OCI-LY1 (cell line): ENCODE results near the gene RHAG.

ENCODE experiments used
- H2AFZ ChIP-seq: fragments of 200-600 bp; sonication (generic), shearing (Covaris generic); 2 replicates; pipeline ENCODE4 v1.6.0; 2014; ENCODE audit warnings: antibody characterized with exemption, mild to moderate bottlenecking, low read length
- H3F3A ChIP-seq: fragments of 200-600 bp; sonication (generic), shearing (Covaris generic); 2 replicates; pipeline ENCODE4 v1.6.0; 2014; ENCODE audit warnings: mild to moderate bottlenecking, antibody characterized with exemption, low read length, moderate library complexity; ENCODE audit not compliant: insufficient read depth
- H3K27ac ChIP-seq: fragments of 200-600 bp; sonication (generic); 2 replicates; pipeline ENCODE4 v1.5.1; 2014; ENCODE audit warnings: low read length, mixed run types, mild to moderate bottlenecking, low read depth; ENCODE audit not compliant: poor library complexity, severe bottlenecking
- H3K27me3 ChIP-seq: fragments of 200-600 bp; sonication (generic); 2 replicates; pipeline ENCODE4 v1.6.0; 2014; ENCODE audit warnings: antibody characterized with exemption, mild to moderate bottlenecking, low read length, moderate library complexity; ENCODE audit not compliant: insufficient read depth
- H3K36me3 ChIP-seq: fragments of 200-600 bp; sonication (generic); 2 replicates; pipeline ENCODE4 v1.6.1; 2014; ENCODE audit warnings: mild to moderate bottlenecking, antibody characterized with exemption, low read length, moderate library complexity, mixed read lengths; ENCODE audit not compliant: insufficient read depth
- H3K4me1 ChIP-seq: fragments of 200-600 bp; sonication (generic); 2 replicates; pipeline ENCODE4 v1.5.1; 2014; ENCODE audit warnings: mild to moderate bottlenecking, low read length, moderate library complexity; ENCODE audit not compliant: insufficient read depth, severe bottlenecking
- H3K4me2 ChIP-seq: fragments of 200-600 bp; sonication (generic), shearing (Covaris generic); 2 replicates; pipeline ENCODE4 v1.6.1; 2014; ENCODE audit warnings: low read length
- H3K4me3 ChIP-seq: fragments of 200-600 bp; sonication (generic); 2 replicates; pipeline ENCODE4 v1.5.1; 2014; ENCODE audit warnings: low read length, low read depth, mild to moderate bottlenecking, mixed read lengths; ENCODE audit not compliant: poor library complexity, severe bottlenecking
- H3K79me2 ChIP-seq: fragments of 200-600 bp; shearing (Covaris generic); 2 replicates; pipeline ENCODE4 v1.6.1; 2016; ENCODE audit warnings: mixed run types, low read length, mixed read lengths; ENCODE audit not compliant: insufficient read depth
- H3K9ac ChIP-seq: fragments of 200-600 bp; sonication (generic), shearing (Covaris generic); 2 replicates; pipeline ENCODE4 v1.6.1; 2014; ENCODE audit warnings: mild to moderate bottlenecking, low read length, mixed read lengths
- H3K9me2 ChIP-seq: fragments of 200-600 bp; sonication (generic), shearing (Covaris generic); 2 replicates; pipeline ENCODE4 v1.6.1; 2014; ENCODE audit warnings: low read depth, mild to moderate bottlenecking, low read length, mixed read lengths
- H3K9me3 ChIP-seq: fragments of 200-600 bp; shearing (Covaris generic); 2 replicates; pipeline ENCODE4 v1.6.1; 2014; ENCODE audit warnings: low read length, mixed read lengths
- H4K20me1 ChIP-seq: fragments of 200-600 bp; sonication (generic), shearing (Covaris generic); 2 replicates; pipeline ENCODE4 v1.6.0; 2016; ENCODE audit warnings: mild to moderate bottlenecking, low read length; ENCODE audit not compliant: insufficient read depth
- CTCF ChIP-seq: fragments of 200-600 bp; sonication (generic), shearing (Covaris generic); IDR thresholded peaks from 2 replicates; pipeline ENCODE4 v1.5.1; 2017; ENCODE audit warnings: mild to moderate bottlenecking, antibody characterized with exemption, low read length, moderate library complexity, mixed read lengths
- EZH2 ChIP-seq: fragments of 200-600 bp; sonication (generic), shearing (Covaris generic); IDR thresholded peaks from 2 replicates; pipeline ENCODE4 v1.8.0; 2017; ENCODE audit warnings: borderline replicate concordance, mixed run types, mild to moderate bottlenecking, antibody characterized with exemption, low read length, moderate library complexity, mixed read lengths

The RHAG gene

GRCh38 chr6:49564552-49564951 lies 72.1 kb downstream of the RHAG start:
- H3K27me3 ChIP-seq, result no peaks in the 10 kb centered on the region
- H3K4me2 ChIP-seq, result no peak overlapping the region
- H3K9ac ChIP-seq, result no peak overlapping the region
- TF ChIP-seq CTCF (no peak), EZH2 (no peak)
- H3K27ac ChIP-seq, result no peak overlapping the region
- no peaks in the 10 kb centered on the region for H4K20me1 ChIP-seq
- H3K9me2 ChIP-seq, result no peaks in the 10 kb centered on the region
- H3K79me2 ChIP-seq, result no peaks in the 10 kb centered on the region
- no peak overlapping the region for H3K4me3 ChIP-seq
- no peaks in the 10 kb centered on the region for H3F3A ChIP-seq
- no peaks in the 10 kb centered on the region for H3K36me3 ChIP-seq
- H3K9me3 ChIP-seq, result no peaks in the 10 kb centered on the region
- H2AFZ ChIP-seq, result no peak overlapping the region
- no peaks in the 10 kb centered on the region for H3K4me1 ChIP-seq

GRCh38 chr6:49563006-49563886 lies 73.4 kb downstream of the RHAG start:
- no peaks in the 10 kb centered on the region for H3K79me2 ChIP-seq
- no peaks in the 10 kb centered on the region for H3K4me1 ChIP-seq
- H3K36me3 ChIP-seq, result no peaks in the 10 kb centered on the region
- no peak overlapping the region for H3K4me2 ChIP-seq
- H3K9me3 ChIP-seq, result no peaks in the 10 kb centered on the region
- no peak overlapping the region for H2AFZ ChIP-seq
- H3K27ac ChIP-seq, result no peak overlapping the region
- no peaks in the 10 kb centered on the region for H4K20me1 ChIP-seq
- H3K4me3 ChIP-seq, result no peak overlapping the region
- TF ChIP-seq EZH2 (no peak), CTCF (no peak)
- no peaks in the 10 kb centered on the region for H3K27me3 ChIP-seq
- H3K9me2 ChIP-seq, result no peaks in the 10 kb centered on the region
- H3F3A ChIP-seq, result no peaks in the 10 kb centered on the region
- no peak overlapping the region for H3K9ac ChIP-seq

DNA sequence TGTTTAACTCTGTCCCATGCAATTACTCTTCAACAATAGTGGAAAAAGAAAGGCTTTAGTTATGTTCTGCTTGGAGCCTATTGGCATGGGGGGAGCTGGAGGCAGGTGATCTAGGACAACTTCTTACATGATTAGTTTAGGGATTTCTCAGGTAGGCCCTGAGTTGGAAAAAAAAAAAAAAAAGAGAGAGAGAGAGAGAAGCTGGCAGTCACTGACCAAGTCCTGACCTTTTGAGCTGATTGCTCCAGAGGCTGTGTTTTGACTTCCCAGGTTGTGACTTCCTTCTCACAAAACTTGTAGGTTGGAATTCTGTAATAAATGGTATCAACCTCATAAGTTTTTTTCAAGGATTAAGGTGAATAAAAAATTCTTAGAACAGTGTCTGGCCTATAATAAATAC lies 78.4 kb downstream of the RHAG start:
- TF ChIP-seq EZH2 (no peak), CTCF (no peak)
- no peaks in the 10 kb centered on the region for H3K9me3 ChIP-seq
- H3K79me2 ChIP-seq, result no peaks in the 10 kb centered on the region
- no peaks in the 10 kb centered on the region for H4K20me1 ChIP-seq
- no peak overlapping the region for H3K9ac ChIP-seq
- H3K4me1 ChIP-seq, result no peaks in the 10 kb centered on the region
- H3K9me2 ChIP-seq, result no peaks in the 10 kb centered on the region
- no peaks in the 10 kb centered on the region for H3F3A ChIP-seq
- H3K27ac ChIP-seq, result no peak overlapping the region
- no peak overlapping the region for H3K4me3 ChIP-seq
- H3K4me2 ChIP-seq, result no peak overlapping the region
- no peaks in the 10 kb centered on the region for H3K27me3 ChIP-seq
- H3K36me3 ChIP-seq, result no peaks in the 10 kb centered on the region
- H2AFZ ChIP-seq, result no peak overlapping the region
